ENCODE results near the gene APOBEC3G.

DNA sequence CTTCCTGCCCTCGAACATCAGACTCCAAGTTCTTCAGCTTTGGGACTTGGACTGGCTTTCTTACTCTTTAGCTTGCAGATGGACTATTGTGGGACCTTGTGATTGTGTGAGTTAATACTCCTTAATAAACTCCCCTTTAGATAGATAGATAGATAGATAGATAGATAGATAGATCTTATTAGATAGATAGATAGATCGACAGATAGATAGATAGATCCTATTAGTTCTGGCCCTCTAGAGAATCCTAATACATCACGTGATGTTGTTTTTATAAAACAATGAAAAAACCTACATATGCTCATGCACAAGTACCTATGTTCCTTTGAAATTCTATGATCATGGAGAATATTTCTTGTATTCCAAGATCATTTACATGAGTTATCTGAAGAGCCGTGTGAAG is 43.9 kb downstream of the APOBEC3G start:
- TF ChIP-seq, protein P1, sequence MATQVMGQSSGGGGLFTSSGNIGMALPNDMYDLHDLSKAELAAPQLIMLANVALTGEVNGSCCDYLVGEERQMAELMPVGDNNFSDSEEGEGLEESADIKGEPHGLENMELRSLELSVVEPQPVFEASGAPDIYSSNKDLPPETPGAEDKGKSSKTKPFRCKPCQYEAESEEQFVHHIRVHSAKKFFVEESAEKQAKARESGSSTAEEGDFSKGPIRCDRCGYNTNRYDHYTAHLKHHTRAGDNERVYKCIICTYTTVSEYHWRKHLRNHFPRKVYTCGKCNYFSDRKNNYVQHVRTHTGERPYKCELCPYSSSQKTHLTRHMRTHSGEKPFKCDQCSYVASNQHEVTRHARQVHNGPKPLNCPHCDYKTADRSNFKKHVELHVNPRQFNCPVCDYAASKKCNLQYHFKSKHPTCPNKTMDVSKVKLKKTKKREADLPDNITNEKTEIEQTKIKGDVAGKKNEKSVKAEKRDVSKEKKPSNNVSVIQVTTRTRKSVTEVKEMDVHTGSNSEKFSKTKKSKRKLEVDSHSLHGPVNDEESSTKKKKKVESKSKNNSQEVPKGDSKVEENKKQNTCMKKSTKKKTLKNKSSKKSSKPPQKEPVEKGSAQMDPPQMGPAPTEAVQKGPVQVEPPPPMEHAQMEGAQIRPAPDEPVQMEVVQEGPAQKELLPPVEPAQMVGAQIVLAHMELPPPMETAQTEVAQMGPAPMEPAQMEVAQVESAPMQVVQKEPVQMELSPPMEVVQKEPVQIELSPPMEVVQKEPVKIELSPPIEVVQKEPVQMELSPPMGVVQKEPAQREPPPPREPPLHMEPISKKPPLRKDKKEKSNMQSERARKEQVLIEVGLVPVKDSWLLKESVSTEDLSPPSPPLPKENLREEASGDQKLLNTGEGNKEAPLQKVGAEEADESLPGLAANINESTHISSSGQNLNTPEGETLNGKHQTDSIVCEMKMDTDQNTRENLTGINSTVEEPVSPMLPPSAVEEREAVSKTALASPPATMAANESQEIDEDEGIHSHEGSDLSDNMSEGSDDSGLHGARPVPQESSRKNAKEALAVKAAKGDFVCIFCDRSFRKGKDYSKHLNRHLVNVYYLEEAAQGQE (IDR thresholded peaks at IDR 0.05; ENCODE audit: unreplicated experiment) = no peak
- TF ChIP-seq, protein P2, sequence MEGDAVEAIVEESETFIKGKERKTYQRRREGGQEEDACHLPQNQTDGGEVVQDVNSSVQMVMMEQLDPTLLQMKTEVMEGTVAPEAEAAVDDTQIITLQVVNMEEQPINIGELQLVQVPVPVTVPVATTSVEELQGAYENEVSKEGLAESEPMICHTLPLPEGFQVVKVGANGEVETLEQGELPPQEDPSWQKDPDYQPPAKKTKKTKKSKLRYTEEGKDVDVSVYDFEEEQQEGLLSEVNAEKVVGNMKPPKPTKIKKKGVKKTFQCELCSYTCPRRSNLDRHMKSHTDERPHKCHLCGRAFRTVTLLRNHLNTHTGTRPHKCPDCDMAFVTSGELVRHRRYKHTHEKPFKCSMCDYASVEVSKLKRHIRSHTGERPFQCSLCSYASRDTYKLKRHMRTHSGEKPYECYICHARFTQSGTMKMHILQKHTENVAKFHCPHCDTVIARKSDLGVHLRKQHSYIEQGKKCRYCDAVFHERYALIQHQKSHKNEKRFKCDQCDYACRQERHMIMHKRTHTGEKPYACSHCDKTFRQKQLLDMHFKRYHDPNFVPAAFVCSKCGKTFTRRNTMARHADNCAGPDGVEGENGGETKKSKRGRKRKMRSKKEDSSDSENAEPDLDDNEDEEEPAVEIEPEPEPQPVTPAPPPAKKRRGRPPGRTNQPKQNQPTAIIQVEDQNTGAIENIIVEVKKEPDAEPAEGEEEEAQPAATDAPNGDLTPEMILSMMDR (conservative IDR thresholded peaks at IDR 0.05; ENCODE audit: low read depth in 2 of 2) = no peak
- TF ChIP-seq POLR2AphosphoS5 (IDR thresholded peaks at IDR 0.05; ENCODE audit: low read depth) (no peak), EZH2 (IDR thresholded peaks at IDR 0.05; ENCODE audit: low read depth, unreplicated experiment) (no peak), EZH2phosphoT487 (IDR thresholded peaks at IDR 0.05; ENCODE audit: unreplicated experiment) (no peak), CREB1 (CRISPR knock-in tag; IDR thresholded peaks at IDR 0.05; ENCODE audit: low read depth) (no peak)
- TF ChIP-seq, protein P3, sequence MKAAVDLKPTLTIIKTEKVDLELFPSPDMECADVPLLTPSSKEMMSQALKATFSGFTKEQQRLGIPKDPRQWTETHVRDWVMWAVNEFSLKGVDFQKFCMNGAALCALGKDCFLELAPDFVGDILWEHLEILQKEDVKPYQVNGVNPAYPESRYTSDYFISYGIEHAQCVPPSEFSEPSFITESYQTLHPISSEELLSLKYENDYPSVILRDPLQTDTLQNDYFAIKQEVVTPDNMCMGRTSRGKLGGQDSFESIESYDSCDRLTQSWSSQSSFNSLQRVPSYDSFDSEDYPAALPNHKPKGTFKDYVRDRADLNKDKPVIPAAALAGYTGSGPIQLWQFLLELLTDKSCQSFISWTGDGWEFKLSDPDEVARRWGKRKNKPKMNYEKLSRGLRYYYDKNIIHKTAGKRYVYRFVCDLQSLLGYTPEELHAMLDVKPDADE (IDR thresholded peaks at IDR 0.05) = no peak
